HCT116 (cell line): ENCODE results near the gene GALNT14. TPM values are rescaled to one million over a fixed set of nuclear protein-coding genes. Genes with fewer than 3 reads are reported as not detected.

Experiments
- ATAC-seq: fragments of 200-7000 bp; cut with Tn5 transposase; 2 replicates; pipeline ENCODE4 v1.9.1; 2020; ENCODE audit warnings: mild to moderate bottlenecking, moderate library complexity
- BruUV-seq: library from RNA; stranded (reverse); fragments of 400-500 nt; replicated peaks from 2 replicates; lab custom pipeline; 2021; lab: Mats Ljungman, UMichigan
- CTCF ChIA-PET: fragments of 300-600 bp; sonication (Branson Sonifier 250); formaldehyde crosslinking; loops from one replicate; lab custom pipeline; 2021; ENCODE audit warnings: antibody characterized with exemption; lab: Charles Lee
- POLR2A ChIA-PET: fragments of 300-600, 350-600 bp; sonication (Branson Sonifier 250); formaldehyde crosslinking; loops from one replicate; lab custom pipeline; 2021; ENCODE audit warnings: antibody characterized with exemption; lab: Charles Lee
- RAD21 ChIA-PET, 2 experiments: fragments of 300-600 bp; sonication (Branson Sonifier 250); formaldehyde crosslinking; loops; one replicate each; lab custom pipeline; 2023; ENCODE audit warnings: low total read pairs in 2 of 2; ENCODE audit not compliant: uncharacterized antibody in 2 of 2, unreplicated experiment in 2 of 2, low non-redundant PET in 1 of 2; lab: Charles Lee
- DNase-seq: peaks from one replicate; pipeline ENCODE4 v3.0.0-alpha.2; 2010; ENCODE audit warnings: low read depth, low spot score
- H2AFZ ChIP-seq: fragments of 200-600 bp; shearing (Covaris generic), sonication (generic); 2 replicates; pipeline ENCODE4 v1.6.1; 2017; ENCODE audit warnings: low read depth, mixed run types, mixed read lengths, antibody characterized with exemption, low read length; ENCODE audit not compliant: poor library complexity, severe bottlenecking
- H3K27ac ChIP-seq: 2 replicates; pipeline ENCODE4 v1.5.1; 2012; ENCODE audit warnings: low read depth, low read length
- H3K27me3 ChIP-seq: fragments of 200-600 bp; sonication (generic); 2 replicates; pipeline ENCODE4 v1.6.1; 2016; ENCODE audit warnings: mixed run types, low read length, mixed read lengths; ENCODE audit not compliant: insufficient read depth
- H3K36me3 ChIP-seq, 2 experiments: fragments of 200-500 bp in 1 of 2; fragments of 200-600 bp in 1 of 2; sonication (Bioruptor generic) in 1 of 2; sonication (generic) in 1 of 2; 2 replicates each; pipeline versions ENCODE4 v1.5.1 to v1.6.1; 2014 to 2016; ENCODE audit warnings: low read length in 2 of 2, inconsistent platforms in 1 of 2, mixed read lengths in 1 of 2, mixed run types in 1 of 2; ENCODE audit not compliant: insufficient read depth in 2 of 2, control insufficient read depth in 1 of 2
- H3K4me1 ChIP-seq, 2 experiments: fragments of 200-600 bp in 1 of 2; sonication (generic) in 1 of 2; 2 replicates each; pipeline versions ENCODE4 v1.5.1 to v1.6.1; 2012 to 2017; ENCODE audit warnings: low read length in 2 of 2, inconsistent platforms in 1 of 2, mild to moderate bottlenecking in 1 of 2, mixed read lengths in 1 of 2, mixed run types in 1 of 2, moderate library complexity in 1 of 2; ENCODE audit not compliant: insufficient read depth in 2 of 2, control insufficient read depth in 1 of 2
- H3K4me2 ChIP-seq: fragments of 200-600 bp; sonication (generic); 2 replicates; pipeline ENCODE4 v1.6.1; 2017; ENCODE audit warnings: mixed run types, low read length, mixed read lengths
- H3K4me3 ChIP-seq, 2 experiments: fragments of 200-600 bp in 1 of 2; sonication (generic) in 1 of 2; replicated peaks in 1 of 2; 2 replicates each; pipeline ENCODE4 v1.5.1; 2011 to 2016; ENCODE audit warnings: low read length in 2 of 2, control low read depth in 1 of 2, low read depth in 1 of 2, mild to moderate bottlenecking in 1 of 2, mixed read lengths in 1 of 2, mixed run types in 1 of 2
- H3K79me2 ChIP-seq: fragments of 200-600 bp; sonication (generic); 2 replicates; pipeline ENCODE4 v1.6.1; 2017; ENCODE audit warnings: mild to moderate bottlenecking, mixed run types, low read length, moderate library complexity, mixed read lengths; ENCODE audit not compliant: insufficient read depth
- H3K9ac ChIP-seq: fragments of 200-600 bp; sonication (generic); 2 replicates; pipeline ENCODE4 v1.6.1; 2016; ENCODE audit warnings: low read length, mixed read lengths
- H3K9me2 ChIP-seq: fragments of 200-600 bp; sonication (generic), shearing (Covaris generic); 2 replicates; pipeline ENCODE4 v1.6.1; 2017; ENCODE audit warnings: mixed run types, mild to moderate bottlenecking, moderate library complexity; ENCODE audit not compliant: insufficient read depth
- H3K9me3 ChIP-seq, 2 experiments: fragments of 200-500 bp in 1 of 2; fragments of 200-600 bp in 1 of 2; sonication (Bioruptor generic) in 1 of 2; sonication (generic) in 1 of 2; 2 replicates each; pipeline ENCODE4 v1.6.1; 2014 to 2017; ENCODE audit warnings: low read length in 2 of 2, mixed read lengths in 2 of 2, inconsistent platforms in 1 of 2, low read depth in 1 of 2, mild to moderate bottlenecking in 1 of 2, mixed run types in 1 of 2, moderate library complexity in 1 of 2; ENCODE audit not compliant: control insufficient read depth in 1 of 2, insufficient read depth in 1 of 2
- H4K20me1 ChIP-seq: fragments of 200-600 bp; sonication (generic), shearing (Covaris generic); 2 replicates; pipeline ENCODE4 v1.6.1; 2017; ENCODE audit warnings: mixed run types, mild to moderate bottlenecking, moderate library complexity; ENCODE audit not compliant: insufficient read depth
- CBX3 ChIP-seq: IDR thresholded peaks from 2 replicates; pipeline ENCODE4 v1.6.1; 2012; ENCODE audit warnings: low read depth
- CEBPB ChIP-seq: IDR thresholded peaks from 2 replicates; pipeline ENCODE4 v1.6.1; 2012; ENCODE audit warnings: low read depth
- ELF1 ChIP-seq: IDR thresholded peaks from 2 replicates; pipeline ENCODE4 v1.6.1; 2012; ENCODE audit warnings: low read depth, borderline replicate concordance
- EZH2 ChIP-seq: fragments of 200-600 bp; sonication (generic); IDR thresholded peaks from 2 replicates; pipeline ENCODE4 v1.6.1; 2017; ENCODE audit warnings: antibody characterized with exemption, mixed run types
- SP1 ChIP-seq: IDR thresholded peaks from 2 replicates; pipeline ENCODE4 v1.6.1; 2012; ENCODE audit warnings: low read depth
- SRF ChIP-seq: IDR thresholded peaks from 2 replicates; pipeline ENCODE4 v1.6.1; 2012; ENCODE audit warnings: low read depth
- ZFX ChIP-seq: fragments of 450-650 bp; IDR thresholded peaks from 2 replicates; pipeline ENCODE4 v1.6.1; 2017
- intact Hi-C: fragments of 100-400 bp; cut with micrococcal nuclease; formaldehyde crosslinking; loops from 2 replicates; pipeline ENCODE4 v1.10.0; 2022
- total RNA-seq: library from RNA; stranded (reverse); gene quantifications from one replicate; pipeline ENCODE4 v1.2.1, GENCODE V29; 2021; ENCODE audit not compliant: unreplicated experiment
- TF ChIP-seq, protein P1 (sequence below), 3 experiments: fragments of 200-600 bp in 1 of 3; sonication (generic) in 1 of 3; IDR thresholded peaks in 2 of 3; conservative IDR thresholded peaks in 1 of 3; 2 replicates each; pipeline ENCODE4 v1.5.1; 2012 to 2017; ENCODE audit warnings: low read depth in 2 of 3, low read length in 2 of 3, antibody characterized with exemption in 1 of 3, borderline replicate concordance in 1 of 3, control low read depth in 1 of 3, mild to moderate bottlenecking in 1 of 3, mixed read lengths in 1 of 3, mixed run types in 1 of 3, moderate library complexity in 1 of 3; ENCODE audit not compliant: insufficient read depth in 1 of 3
- TF ChIP-seq, protein P2 (sequence below): IDR thresholded peaks from 2 replicates; pipeline ENCODE4 v1.6.1; 2012; ENCODE audit warnings: low read depth
- TF ChIP-seq, protein P3 (sequence below): IDR thresholded peaks from 2 replicates; pipeline ENCODE4 v1.6.1; 2012

The GALNT14 gene
- total RNA-seq, 1 experiment from 2014 or later, result 11.2 TPM

DNA sequence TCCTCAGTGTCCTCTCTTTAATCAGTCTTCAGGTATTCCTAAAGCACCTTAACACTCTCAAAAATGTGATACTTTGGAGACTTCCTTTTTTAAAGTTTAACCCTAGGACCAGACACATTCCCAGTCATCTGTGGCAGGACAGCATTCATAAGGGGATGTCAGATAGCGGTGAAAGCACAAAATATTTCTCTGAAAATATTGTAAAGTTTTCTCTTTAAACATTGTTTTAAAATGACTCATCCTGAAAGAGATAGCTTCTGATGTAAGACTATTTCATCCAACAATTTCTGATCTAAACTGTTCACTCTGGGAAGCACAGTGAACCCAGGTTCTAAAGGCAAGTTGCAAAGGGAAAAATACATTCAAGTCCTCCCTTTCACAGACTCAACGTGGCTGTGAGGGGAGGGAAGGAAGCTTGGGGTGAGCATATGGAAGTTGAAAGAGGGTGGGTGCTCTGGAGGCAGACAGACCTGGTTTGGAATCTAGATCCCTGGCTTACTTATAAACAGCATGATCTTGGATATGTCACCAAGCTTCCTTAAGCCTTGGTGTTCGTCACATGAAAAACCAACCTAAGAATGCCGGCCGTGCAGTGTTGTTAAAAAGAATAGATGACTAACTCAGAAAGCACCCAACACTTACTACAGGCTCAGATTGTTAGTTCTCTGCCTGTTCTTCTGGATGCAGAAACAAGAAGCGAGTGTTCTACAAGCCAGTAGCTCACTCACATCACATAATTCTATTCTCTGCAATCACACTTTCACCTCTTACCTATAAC lies 12.1 kb downstream of the GALNT14 start:
- no peaks in the 10 kb centered on the region for H3K27me3 ChIP-seq
- no peaks in the 10 kb centered on the region; the same call in 1 of the 2 replicates for H4K20me1 ChIP-seq
- no peak overlapping the region for H3K9ac ChIP-seq
- no peak for TF ChIP-seq EZH2
- TF ChIP-seq CEBPB, result no peak
- TF ChIP-seq, protein P1, sequence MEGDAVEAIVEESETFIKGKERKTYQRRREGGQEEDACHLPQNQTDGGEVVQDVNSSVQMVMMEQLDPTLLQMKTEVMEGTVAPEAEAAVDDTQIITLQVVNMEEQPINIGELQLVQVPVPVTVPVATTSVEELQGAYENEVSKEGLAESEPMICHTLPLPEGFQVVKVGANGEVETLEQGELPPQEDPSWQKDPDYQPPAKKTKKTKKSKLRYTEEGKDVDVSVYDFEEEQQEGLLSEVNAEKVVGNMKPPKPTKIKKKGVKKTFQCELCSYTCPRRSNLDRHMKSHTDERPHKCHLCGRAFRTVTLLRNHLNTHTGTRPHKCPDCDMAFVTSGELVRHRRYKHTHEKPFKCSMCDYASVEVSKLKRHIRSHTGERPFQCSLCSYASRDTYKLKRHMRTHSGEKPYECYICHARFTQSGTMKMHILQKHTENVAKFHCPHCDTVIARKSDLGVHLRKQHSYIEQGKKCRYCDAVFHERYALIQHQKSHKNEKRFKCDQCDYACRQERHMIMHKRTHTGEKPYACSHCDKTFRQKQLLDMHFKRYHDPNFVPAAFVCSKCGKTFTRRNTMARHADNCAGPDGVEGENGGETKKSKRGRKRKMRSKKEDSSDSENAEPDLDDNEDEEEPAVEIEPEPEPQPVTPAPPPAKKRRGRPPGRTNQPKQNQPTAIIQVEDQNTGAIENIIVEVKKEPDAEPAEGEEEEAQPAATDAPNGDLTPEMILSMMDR (IDR thresholded peaks at IDR 0.05 in 2 of 3, conservative IDR thresholded peaks at IDR 0.05 in 1 of 3; ENCODE audit: borderline replicate concordance in 1 of 3, insufficient read depth in 1 of 3, low read depth in 2 of 3, low read length in 2 of 3), result no peak
- TF ChIP-seq SRF, result no peak
- no peak for TF ChIP-seq ZFX
- TF ChIP-seq SP1, result no peak
- no peak for TF ChIP-seq ELF1
- no peak for TF ChIP-seq CBX3
- TF ChIP-seq, protein P2, sequence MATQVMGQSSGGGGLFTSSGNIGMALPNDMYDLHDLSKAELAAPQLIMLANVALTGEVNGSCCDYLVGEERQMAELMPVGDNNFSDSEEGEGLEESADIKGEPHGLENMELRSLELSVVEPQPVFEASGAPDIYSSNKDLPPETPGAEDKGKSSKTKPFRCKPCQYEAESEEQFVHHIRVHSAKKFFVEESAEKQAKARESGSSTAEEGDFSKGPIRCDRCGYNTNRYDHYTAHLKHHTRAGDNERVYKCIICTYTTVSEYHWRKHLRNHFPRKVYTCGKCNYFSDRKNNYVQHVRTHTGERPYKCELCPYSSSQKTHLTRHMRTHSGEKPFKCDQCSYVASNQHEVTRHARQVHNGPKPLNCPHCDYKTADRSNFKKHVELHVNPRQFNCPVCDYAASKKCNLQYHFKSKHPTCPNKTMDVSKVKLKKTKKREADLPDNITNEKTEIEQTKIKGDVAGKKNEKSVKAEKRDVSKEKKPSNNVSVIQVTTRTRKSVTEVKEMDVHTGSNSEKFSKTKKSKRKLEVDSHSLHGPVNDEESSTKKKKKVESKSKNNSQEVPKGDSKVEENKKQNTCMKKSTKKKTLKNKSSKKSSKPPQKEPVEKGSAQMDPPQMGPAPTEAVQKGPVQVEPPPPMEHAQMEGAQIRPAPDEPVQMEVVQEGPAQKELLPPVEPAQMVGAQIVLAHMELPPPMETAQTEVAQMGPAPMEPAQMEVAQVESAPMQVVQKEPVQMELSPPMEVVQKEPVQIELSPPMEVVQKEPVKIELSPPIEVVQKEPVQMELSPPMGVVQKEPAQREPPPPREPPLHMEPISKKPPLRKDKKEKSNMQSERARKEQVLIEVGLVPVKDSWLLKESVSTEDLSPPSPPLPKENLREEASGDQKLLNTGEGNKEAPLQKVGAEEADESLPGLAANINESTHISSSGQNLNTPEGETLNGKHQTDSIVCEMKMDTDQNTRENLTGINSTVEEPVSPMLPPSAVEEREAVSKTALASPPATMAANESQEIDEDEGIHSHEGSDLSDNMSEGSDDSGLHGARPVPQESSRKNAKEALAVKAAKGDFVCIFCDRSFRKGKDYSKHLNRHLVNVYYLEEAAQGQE, result no peak
- TF ChIP-seq, protein P3, sequence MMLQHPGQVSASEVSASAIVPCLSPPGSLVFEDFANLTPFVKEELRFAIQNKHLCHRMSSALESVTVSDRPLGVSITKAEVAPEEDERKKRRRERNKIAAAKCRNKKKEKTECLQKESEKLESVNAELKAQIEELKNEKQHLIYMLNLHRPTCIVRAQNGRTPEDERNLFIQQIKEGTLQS, result no peak
- no peaks in the 10 kb centered on the region for H3K9me2 ChIP-seq
- no TSS peak for BruUV-seq
- ATAC-seq, result no peak
- no peak overlapping the region for H3K27ac ChIP-seq
- ChIA-PET CTCF (no interaction called here), POLR2A (no interaction called here), RAD21 (no interaction called here)
- no peaks in the 10 kb centered on the region for H3K9me3 ChIP-seq
- no peaks in the 10 kb centered on the region for H3K4me1 ChIP-seq
- intact Hi-C loops, result no loop called here
- no peak overlapping the region for H3K4me2 ChIP-seq
- H3K36me3 ChIP-seq, result no peaks in the 10 kb centered on the region
- peaks cover 8% of the 10 kb centered on the region; the same call in 1 of the 2 replicates for H3K79me2 ChIP-seq
- H2AFZ ChIP-seq, result no peak overlapping the region
- no peak for DNase-seq
- no peak overlapping the region for H3K4me3 ChIP-seq
